ENCODE results near the gene SOX2.

- TF ChIP-seq, protein P1, sequence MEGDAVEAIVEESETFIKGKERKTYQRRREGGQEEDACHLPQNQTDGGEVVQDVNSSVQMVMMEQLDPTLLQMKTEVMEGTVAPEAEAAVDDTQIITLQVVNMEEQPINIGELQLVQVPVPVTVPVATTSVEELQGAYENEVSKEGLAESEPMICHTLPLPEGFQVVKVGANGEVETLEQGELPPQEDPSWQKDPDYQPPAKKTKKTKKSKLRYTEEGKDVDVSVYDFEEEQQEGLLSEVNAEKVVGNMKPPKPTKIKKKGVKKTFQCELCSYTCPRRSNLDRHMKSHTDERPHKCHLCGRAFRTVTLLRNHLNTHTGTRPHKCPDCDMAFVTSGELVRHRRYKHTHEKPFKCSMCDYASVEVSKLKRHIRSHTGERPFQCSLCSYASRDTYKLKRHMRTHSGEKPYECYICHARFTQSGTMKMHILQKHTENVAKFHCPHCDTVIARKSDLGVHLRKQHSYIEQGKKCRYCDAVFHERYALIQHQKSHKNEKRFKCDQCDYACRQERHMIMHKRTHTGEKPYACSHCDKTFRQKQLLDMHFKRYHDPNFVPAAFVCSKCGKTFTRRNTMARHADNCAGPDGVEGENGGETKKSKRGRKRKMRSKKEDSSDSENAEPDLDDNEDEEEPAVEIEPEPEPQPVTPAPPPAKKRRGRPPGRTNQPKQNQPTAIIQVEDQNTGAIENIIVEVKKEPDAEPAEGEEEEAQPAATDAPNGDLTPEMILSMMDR (IDR thresholded peaks at IDR 0.05) = no peak
- TF ChIP-seq EZH2 (IDR thresholded peaks at IDR 0.05; ENCODE audit: borderline replicate concordance, insufficient read depth, low read depth, low read length, poor library complexity, severe bottlenecking) = no peak
Measured at GRCh38 chr3:181696626-181697230, 15.0 kb upstream of the SOX2 start.

All from B cell (primary cell).